Stimulated activated CD8-positive, alpha-beta memory T cell treated with anti-CD3 and anti-CD28 coated beads, Interleukin-2, amount 100 ng/mL, for 48 hours (primary cell): Measurements from ENCODE around the gene BEGAIN.

Source experiments
- DNase-seq, 2 donors: peaks; one replicate each; pipeline ENCODE4 v3.0.0-alpha.2; 2020; ENCODE audit warnings: low read depth in 2 of 2

The BEGAIN gene

GRCh38 chr14:100581228-100582145 lies 5.7 kb downstream of the BEGAIN start:
- DNase-seq, result no peak

- no peak for DNase-seq
Measured at GRCh38 chr14:100580316-100581227, 6.6 kb downstream of the BEGAIN start.

DNA sequence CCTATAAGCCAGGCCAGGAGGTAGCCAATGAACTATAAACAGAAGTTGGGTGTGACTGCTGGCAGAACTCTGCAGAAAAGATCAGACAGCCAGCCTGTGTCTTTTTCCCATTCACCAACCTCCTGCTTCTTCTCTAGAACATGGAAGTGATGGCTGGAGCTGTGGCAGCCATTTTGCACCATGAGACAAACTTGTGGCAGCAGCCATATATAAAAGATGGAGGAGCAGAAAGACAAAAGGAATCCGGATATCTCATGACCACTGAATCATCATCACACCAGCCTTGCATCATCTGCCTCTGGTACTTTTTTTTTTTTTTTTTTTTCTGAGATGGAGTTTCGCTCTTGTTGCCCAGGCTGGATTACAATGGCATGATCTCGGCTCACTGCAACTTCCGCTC lies 8.7 kb downstream of the BEGAIN start:
- DNase-seq, result no peak

DNA sequence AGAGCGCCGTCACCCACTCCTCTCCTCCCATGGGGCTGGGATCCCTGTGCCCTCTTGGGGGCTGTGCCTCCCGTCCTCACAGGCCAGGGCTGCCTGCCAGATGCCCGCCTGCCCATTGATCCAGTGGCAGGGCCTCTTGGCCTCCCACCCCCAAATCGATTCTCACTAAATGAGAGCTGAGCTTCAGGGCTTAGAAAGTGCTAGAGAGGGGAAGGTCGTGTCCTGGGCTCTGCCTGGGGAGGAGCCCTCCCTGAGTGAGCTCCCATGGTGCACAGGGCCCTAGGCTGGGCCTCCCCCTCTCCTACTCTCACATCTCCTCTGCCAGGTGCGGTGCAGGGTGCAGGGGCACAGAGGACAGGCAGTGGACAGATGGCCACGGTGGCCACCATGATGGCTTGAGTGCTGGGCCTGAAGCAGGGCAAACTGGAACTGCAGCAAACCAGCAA lies 9.2 kb downstream of the BEGAIN start:
- no peak for DNase-seq

DNA sequence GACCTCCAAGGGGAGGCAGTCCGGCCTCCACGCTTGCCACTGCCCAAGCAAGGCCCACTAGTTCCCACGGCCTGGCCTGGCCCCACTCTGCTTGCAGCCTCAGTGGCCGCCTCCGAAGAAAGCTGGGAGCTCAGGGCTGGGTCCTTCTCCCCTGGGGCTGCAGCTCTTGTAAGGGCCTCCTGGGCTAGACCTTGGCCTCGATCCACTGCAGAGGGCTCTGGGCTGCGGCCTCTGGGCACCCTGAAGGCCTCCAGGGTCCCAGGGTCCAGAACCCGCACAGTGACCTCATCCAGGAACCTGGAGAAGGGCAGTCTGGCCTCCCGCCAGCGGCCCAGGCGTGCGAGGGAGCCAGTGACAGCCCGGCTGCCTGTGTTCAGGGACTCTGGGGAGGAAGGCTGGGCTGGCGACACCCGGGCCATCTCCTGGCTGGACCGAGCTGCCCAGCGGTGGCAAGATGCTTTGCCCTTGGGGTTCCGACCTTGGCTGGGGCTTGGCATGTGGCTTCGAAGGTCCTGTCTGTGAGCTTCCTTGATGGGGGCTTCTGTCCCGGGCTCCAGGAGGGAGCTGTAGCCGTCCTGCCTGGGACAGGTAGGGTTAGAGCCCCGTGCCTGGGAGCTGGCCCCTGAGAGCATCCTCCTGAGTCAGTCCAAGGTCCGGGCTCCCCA lies 9.8 kb downstream of the BEGAIN start:
- DNase-seq, result no peak

DNA sequence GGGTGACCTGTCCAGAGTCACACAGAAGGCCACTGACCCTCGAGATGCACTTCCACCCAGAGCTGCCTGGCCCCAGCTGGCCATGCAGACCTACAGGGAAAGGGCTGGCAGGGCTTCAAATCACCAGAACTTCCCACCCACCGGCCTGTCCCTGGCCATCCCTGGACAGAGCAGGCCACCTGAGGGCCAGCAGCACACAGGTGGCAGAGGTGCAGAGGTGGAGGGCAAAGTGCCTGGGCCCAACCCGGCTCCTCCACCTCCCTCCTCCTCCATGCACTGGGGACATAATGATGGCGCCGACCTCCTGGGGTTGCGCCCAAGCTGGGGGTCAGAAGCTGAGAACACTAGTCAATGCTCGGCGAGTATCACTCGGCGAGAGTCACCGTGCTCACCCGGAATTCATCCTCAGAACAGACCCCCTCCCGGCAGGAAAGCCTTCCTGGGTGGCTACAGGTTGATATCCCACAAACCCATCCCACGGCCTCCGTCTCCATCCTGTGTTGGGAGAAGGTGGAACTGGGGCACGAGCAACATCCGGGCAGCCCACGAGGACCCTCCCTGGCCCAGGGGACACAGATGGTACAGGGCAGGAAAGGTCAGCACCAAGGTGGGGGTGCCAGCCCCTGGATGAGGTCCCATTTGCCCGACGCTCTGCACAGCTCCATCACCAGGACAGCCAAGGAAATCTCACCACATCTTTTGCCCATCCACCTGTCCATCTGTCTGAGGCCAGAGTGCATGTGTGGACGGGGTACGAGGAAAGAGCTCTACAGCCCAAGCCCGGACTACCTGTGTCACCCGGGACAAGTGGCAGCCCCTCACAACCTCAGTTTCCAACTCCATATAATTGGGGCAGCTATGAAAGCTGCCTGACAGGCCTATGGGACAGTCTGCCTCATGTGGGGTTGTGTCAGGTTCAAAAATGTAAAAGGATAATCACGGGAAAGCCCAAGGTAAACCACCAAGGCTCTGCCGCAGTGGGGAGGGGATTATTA lies 10.8 kb downstream of the BEGAIN start:
- no peak for DNase-seq

DNA sequence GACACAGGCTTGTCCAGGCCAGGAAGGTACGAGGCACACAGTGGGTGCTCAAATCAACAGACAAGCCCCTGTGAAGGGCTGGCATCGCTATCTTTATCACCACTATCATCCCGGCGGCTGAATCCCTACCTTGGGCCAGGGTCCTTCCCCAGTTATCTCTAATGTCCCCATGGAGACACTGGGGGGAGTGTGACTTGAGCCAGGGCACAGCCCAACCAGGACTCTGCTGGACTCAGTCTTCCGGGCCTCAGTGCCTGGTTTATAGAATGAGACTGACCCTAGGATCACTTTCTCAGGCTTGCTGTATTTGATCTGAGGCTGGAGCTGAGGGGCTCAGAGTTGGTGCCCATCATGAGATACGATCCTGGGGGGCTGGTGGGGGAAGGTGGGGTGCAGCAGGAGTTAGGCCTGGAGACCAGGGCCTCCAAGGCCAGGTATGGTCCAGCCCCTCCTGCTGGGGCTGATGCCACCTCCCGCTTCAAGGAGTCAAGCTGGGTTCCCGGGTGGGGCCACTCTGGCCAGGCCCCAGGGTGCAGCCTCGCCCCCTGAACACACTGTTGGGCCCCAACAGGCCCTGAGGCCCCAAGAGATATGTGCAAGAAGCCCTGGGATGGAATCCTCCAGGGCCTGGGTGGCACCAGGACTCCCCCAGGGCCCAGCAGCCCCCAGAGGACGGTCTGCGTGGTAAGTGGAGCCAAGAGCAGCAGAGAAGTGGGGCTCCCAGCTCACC lies 11.8 kb downstream of the BEGAIN start:
- DNase-seq, result no peak

DNA sequence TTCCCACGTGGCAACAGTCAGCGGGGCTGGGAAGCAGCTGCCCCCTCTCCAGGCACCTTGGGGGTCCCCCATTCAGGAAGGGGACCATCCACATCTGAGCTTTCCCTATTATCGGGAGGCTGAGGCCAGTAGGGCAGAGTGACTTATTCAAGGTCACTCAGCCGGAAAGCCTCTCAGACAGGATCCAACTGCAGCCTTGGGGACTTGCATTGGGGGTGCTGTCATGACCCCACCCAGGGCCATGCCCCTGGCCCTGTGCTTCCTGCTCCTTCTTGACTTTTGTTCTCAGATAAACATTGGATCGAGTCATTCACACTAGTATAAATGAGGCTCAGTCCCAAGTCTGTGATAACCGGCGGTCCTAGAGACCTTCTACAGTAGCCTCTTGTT lies 12.6 kb downstream of the BEGAIN start:
- DNase-seq, result no peak

DNA sequence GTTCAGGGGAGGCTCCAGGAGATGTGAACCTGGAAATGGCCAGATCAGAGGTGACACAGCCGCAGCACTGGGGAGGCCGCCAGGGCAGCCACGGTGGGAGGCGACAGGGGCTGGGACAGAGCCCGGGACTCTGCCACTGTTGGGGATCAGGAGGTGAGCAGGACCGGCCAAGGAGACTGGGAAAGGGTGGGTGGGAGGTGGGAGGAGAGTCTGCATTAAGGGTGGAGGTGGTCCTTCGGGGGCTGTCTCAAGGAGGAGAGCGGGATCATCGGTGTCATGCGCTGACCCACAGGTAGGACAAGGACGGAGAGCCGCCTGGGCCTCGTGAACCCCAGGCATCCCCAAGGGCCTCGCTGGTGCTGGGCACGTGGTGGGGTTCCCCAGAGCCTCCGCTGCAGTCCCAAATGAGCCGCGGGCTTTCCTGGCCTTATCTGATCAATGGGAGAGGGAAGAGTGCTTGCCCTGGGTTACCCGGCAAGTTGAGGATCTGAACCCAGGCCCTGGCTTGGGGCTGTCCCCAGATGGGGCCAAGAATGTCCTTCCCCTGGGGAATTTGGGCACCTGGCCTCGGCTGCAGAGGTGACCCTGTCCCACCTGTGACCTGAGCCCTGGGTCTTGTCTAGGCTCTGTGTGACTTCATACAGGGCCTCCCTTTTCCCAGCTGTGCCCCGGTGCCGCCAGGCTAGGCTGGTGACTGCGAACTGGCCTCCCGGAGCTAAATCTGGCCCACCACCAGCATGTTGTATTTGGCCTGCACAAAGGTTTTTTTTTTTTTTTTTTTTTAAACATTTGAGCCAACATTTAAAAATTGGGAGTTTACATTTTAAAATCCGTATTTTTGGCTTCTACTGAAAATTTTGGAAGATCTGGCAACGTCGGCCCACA lies 13.2 kb downstream of the BEGAIN start:
- no peak for DNase-seq

DNA sequence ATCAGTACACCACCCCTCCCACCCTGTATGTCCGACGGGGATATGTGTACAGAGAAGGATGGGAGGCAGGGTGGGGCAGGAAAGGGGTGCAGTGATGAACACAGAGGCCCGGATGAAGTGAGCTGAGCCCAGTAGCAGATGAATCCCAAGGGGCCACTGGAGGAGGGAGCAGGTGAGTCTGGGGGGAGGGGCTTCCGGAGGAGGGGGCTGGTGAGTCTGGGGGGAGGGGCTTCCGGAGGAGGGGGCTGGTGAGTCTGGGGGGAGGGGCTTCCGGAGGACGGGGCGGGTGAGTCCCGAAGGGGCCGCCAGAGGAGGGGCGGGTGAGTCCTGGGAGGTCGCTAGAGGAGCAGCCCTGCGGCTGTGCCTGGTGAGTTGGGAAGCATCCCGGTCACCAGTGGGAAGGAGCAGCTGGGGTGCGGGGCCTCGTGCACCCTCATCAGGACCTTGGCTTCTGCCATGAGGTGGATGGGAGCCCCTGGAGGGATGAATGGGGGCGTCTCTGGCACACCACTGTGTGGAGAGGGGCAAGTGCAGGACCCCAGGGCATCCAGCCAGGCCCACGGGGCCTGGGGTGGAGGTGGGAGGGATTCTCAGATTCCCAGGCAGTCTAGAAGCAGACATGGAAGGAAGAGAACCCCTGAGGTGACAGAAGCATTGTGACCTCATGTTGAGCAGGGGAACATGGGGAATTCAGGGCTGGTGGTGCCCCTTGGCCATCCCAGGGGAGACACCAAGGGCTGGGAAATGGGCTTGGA lies 14.0 kb downstream of the BEGAIN start:
- no peak for DNase-seq

- no peak for DNase-seq
Measured at GRCh38 chr14:100572543-100572942, 14.7 kb downstream of the BEGAIN start.

GRCh38 chr14:100571837-100572236 lies 15.4 kb downstream of the BEGAIN start:
- DNase-seq, result no peak

- DNase-seq, result no peak
Measured at GRCh38 chr14:100570726-100571454, 16.3 kb downstream of the BEGAIN start.

GRCh38 chr14:100569734-100570286 lies 17.4 kb downstream of the BEGAIN start:
- no peak for DNase-seq

DNA sequence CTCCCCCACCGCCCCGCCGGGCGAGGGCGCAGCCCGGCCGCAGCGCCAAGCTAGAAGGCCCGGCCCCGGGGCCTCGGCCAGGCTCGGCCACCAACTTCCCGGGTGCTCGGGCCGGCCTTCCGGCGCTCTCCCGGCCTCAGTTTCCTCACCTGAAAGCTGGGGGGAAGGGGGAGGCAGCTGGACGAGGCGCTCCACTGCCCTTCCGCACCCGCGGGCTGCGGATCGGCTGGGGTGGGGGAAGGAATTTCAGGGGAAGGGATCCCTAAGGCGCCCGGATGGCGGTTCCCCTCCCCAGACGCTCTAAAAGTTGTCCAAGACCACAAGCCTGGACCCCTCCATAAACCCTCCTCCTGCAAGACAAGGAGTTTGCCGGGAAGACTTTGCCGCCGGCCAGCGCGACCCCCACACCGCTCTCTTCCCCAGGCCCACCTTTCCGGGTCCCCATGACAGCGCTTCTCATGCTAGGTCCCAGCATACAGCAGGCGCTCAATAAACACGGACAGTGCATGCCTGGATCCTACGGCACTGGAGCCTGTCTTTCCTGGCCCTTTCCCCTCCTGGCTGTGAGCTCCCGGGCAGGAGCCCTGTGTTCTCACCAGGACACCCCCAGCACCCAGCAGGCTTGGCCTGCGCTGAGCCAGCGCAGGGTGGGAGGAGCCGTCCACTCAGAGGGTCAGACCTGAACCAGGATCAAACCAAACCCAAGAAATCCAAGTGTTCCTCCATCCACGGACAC lies 18.1 kb downstream of the BEGAIN start:
- DNase-seq, result no peak

- no peak for DNase-seq
Measured at GRCh38 chr14:100568164-100568997, 18.8 kb downstream of the BEGAIN start.
